ENCODE results near the gene GCNT2.

DNA sequence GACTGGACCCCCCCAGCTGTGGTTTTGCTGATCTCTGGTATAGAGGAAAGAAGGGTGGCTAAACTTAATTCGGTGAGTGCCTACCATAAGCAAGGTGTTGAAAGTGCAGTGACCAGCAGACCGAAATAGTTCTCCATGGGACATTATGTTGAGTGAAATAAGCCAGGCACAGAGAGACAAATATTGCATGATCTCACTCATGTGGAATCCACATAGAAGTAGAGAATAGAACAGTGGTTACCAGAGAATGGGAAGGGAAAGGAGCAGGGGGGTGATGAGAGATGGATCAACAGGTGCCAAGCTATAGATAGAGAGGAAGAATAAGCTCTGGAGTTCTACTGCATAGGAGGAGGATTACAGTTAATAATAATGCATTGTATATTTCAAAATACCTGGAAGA lies 9.7 kb upstream of the GCNT2 start:
- TF ChIP-seq, protein P1, sequence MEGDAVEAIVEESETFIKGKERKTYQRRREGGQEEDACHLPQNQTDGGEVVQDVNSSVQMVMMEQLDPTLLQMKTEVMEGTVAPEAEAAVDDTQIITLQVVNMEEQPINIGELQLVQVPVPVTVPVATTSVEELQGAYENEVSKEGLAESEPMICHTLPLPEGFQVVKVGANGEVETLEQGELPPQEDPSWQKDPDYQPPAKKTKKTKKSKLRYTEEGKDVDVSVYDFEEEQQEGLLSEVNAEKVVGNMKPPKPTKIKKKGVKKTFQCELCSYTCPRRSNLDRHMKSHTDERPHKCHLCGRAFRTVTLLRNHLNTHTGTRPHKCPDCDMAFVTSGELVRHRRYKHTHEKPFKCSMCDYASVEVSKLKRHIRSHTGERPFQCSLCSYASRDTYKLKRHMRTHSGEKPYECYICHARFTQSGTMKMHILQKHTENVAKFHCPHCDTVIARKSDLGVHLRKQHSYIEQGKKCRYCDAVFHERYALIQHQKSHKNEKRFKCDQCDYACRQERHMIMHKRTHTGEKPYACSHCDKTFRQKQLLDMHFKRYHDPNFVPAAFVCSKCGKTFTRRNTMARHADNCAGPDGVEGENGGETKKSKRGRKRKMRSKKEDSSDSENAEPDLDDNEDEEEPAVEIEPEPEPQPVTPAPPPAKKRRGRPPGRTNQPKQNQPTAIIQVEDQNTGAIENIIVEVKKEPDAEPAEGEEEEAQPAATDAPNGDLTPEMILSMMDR (IDR thresholded peaks at IDR 0.05 in 4 of 5, conservative IDR thresholded peaks at IDR 0.05 in 1 of 5): no peak
- no peak for TF ChIP-seq POLR2A (IDR thresholded peaks at IDR 0.05)

Data from gastrocnemius medialis (tissue), 4 donors.